NK-92 (cell line): ENCODE data around the gene COL1A2.

Experiments used
- DNase-seq: peaks from one replicate; lab custom pipeline; 2025; ENCODE audit not compliant: unreplicated experiment; lab: John Stamatoyannopoulos, UW

The COL1A2 gene

DNA sequence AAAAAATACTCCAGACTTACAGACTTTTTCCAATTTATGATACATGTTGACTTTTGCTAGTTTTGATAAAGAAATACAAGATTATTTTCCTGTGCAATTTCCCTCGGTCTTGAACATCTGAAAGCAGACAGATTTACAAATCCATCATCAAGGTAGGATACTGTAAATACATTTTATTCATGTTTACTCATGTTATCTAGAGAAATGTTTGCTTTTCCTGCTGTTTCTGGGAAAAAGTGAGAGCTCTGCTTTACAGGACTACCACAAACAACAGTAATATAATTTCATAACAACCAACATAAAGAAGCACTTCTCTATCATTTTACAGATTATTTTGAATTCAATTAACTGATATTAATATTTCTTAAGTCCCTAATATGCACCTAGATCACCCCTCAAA lies 83.2 kb downstream of the COL1A2 start:
- DNase-seq, result no peak

DNA sequence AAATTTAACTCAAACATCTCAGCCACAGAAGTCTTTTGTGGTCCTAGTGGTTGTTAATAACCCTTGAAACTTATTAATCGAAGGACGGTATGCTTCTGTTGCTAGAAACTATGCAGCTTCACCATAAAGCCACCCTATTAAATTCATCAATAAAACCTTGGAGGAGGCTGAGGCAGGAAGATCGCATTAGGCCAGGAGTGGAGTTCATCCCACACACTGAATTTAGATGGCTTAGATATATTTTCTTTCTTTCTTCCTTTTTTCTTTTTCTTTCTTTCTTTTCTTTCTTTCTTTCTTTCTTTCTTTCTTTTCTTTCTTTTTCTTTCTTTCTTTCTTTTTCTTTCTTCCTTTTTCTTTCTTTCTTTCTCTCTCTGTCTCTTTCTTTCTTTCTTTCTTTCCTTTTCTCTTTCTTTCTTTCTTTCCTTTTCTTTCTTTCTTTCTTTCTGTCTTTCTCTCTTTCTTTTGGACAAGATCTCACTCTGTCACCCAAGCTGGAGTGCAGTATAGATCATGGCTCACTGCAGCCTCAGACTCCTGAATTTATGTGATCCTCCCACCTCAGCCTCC lies 84.0 kb downstream of the COL1A2 start:
- DNase-seq, result no peak
